Mesodermal cell (in vitro differentiated cells): ENCODE measurements around the gene MAP3K20.
"Not testable (repeated sequence)": the region's sequence is repeated elsewhere in the genome, so short reads cannot be mapped to it uniquely, and the experiment has no call there.

Experiments used
- H3K27ac ChIP-seq: 2 replicates; pipeline ENCODE4 v1.7.0; 2013; ENCODE audit warnings: mild to moderate bottlenecking, low read depth, low read length, moderate library complexity; ENCODE audit not compliant: severe bottlenecking
- H3K36me3 ChIP-seq: 2 replicates; pipeline ENCODE4 v1.7.1; 2013; ENCODE audit warnings: mild to moderate bottlenecking, low read length, moderate library complexity; ENCODE audit not compliant: control insufficient read depth, insufficient read depth
- H3K4me1 ChIP-seq: one replicate; pipeline ENCODE4 v1.7.1; 2013; ENCODE audit warnings: mild to moderate bottlenecking, low read length; ENCODE audit not compliant: insufficient read depth, control insufficient read depth, poor library complexity, severe bottlenecking
- H3K4me3 ChIP-seq: 2 replicates; pipeline ENCODE4 v1.7.0; 2013; ENCODE audit warnings: low read length, control low read depth, mild to moderate bottlenecking; ENCODE audit not compliant: insufficient read depth, poor library complexity, severe bottlenecking; ENCODE audit errors: extremely low read depth
- H3K9me3 ChIP-seq: 2 replicates; pipeline ENCODE4 v1.7.1; 2013; ENCODE audit warnings: mild to moderate bottlenecking, low read length, moderate library complexity; ENCODE audit not compliant: control insufficient read depth
- WGBS, 2 experiments: methylation state at CpG; one replicate each; pipeline ENCODE4 v1.1.5; 2013; ENCODE audit warnings: missing lambda C conversion rate in 2 of 2; ENCODE audit not compliant: insufficient coverage in 2 of 2; 5-methylcytosine and 5-hydroxymethylcytosine counted together

Gene MAP3K20

GRCh38 chr2:173037245-173038120 lies 38.2 kb upstream of the MAP3K20 start:
- H3K27ac ChIP-seq, result no peak overlapping the region
- no peaks in the 10 kb centered on the region for H3K9me3 ChIP-seq
- WGBS, 2 experiments, result 86 to 89% methylated on average over 5 to 10 of the region's 12 CpGs
- no peaks in the 10 kb centered on the region for H3K4me1 ChIP-seq
- H3K36me3 ChIP-seq, result no peaks in the 10 kb centered on the region
- no peak overlapping the region for H3K4me3 ChIP-seq

- not testable (repeated sequence) for H3K4me3 ChIP-seq, H3K4me1 ChIP-seq, H3K27ac ChIP-seq, H3K9me3 ChIP-seq, H3K36me3 ChIP-seq
- 86% methylated on average over 1 of the region's 2 CpGs; no CpG with 5 or more reads in 1 of the 2 experiments for WGBS, 2 experiments
Measured at GRCh38 chr2:173038257-173038656, 37.4 kb upstream of the MAP3K20 start.

GRCh38 chr2:173040729-173041128 lies 34.9 kb upstream of the MAP3K20 start:
- Histone ChIP-seq H3K4me3 (no peak overlapping the region), H3K36me3 (no peaks in the 10 kb centered on the region)

GRCh38 chr2:173043476-173043875 lies 32.2 kb upstream of the MAP3K20 start:
- WGBS, 2 experiments, result 93 to 100% methylated on average over 7 of the region's 8 CpGs
- Histone ChIP-seq H3K36me3 (no peaks in the 10 kb centered on the region), H3K4me1 (peaks cover 5% of the 10 kb centered on the region), H3K4me3 (no peak overlapping the region), H3K9me3 (no peaks in the 10 kb centered on the region), H3K27ac (no peak overlapping the region)

More at GRCh38 chr2:173040729-173041128, 34.9 kb upstream of the MAP3K20 start:
- Histone ChIP-seq H3K27ac (no peak overlapping the region), H3K9me3 (no peaks in the 10 kb centered on the region), H3K4me1 (no peaks in the 10 kb centered on the region)

GRCh38 chr2:173043897-173044519 lies 31.6 kb upstream of the MAP3K20 start:
- H3K27ac ChIP-seq, result no peak overlapping the region
- no peaks in the 10 kb centered on the region for H3K36me3 ChIP-seq
- no peak overlapping the region for H3K4me3 ChIP-seq
- H3K4me1 ChIP-seq, result peaks cover 7% of the 10 kb centered on the region
- WGBS, 2 experiments, result 95 to 97% methylated on average over 9 to 10 of the region's 13 CpGs
- no peaks in the 10 kb centered on the region for H3K9me3 ChIP-seq

GRCh38 chr2:173044686-173045085 lies 31.0 kb upstream of the MAP3K20 start:
- H3K36me3 ChIP-seq, result no peaks in the 10 kb centered on the region
- no peaks in the 10 kb centered on the region for H3K9me3 ChIP-seq
- WGBS, 2 experiments, result 88 to 91% methylated on average over 9 of the region's 10 CpGs
- no peak overlapping the region for H3K27ac ChIP-seq
- peaks cover 13% of the 10 kb centered on the region for H3K4me1 ChIP-seq
- H3K4me3 ChIP-seq, result no peak overlapping the region

GRCh38 chr2:173045181-173045580 lies 30.5 kb upstream of the MAP3K20 start:
- no peaks in the 10 kb centered on the region for H3K9me3 ChIP-seq
- peaks cover 13% of the 10 kb centered on the region for H3K4me1 ChIP-seq
- no peak overlapping the region for H3K4me3 ChIP-seq
- 100% methylated on average over 1 of the region's 2 CpGs for WGBS, 2 experiments
- no peak overlapping the region for H3K27ac ChIP-seq
- no peaks in the 10 kb centered on the region for H3K36me3 ChIP-seq

GRCh38 chr2:173048522-173048896 lies 27.1 kb upstream of the MAP3K20 start:
- Histone ChIP-seq H3K4me1 (peaks cover 19% of the 10 kb centered on the region), H3K4me3 (no peak overlapping the region), H3K36me3 (no peaks in the 10 kb centered on the region), H3K9me3 (no peaks in the 10 kb centered on the region), H3K27ac (peak overlapping the region; percentile 60)
- 100% methylated on average over 2 to 3 of the region's 3 CpGs for WGBS, 2 experiments

- 100% methylated on average over 1 of the region's 4 CpGs; no CpG with 5 or more reads in 1 of the 2 experiments for WGBS, 2 experiments
- Histone ChIP-seq H3K4me3 (no peak overlapping the region), H3K36me3 (no peaks in the 10 kb centered on the region), H3K27ac (peak overlapping the region; percentile 60), H3K9me3 (no peaks in the 10 kb centered on the region), H3K4me1 (peaks cover 24% of the 10 kb centered on the region)
Measured at GRCh38 chr2:173048897-173049661, 26.6 kb upstream of the MAP3K20 start.

- no peak overlapping the region for H3K4me3 ChIP-seq
- peaks cover 27% of the 10 kb centered on the region for H3K4me1 ChIP-seq
- no peak overlapping the region for H3K27ac ChIP-seq
- WGBS, 2 experiments, result 100% methylated on average over 1 of the region's 3 CpGs; no CpG with 5 or more reads in 1 of the 2 experiments
- H3K36me3 ChIP-seq, result no peaks in the 10 kb centered on the region
- no peaks in the 10 kb centered on the region for H3K9me3 ChIP-seq
Measured at GRCh38 chr2:173049831-173050230, 25.8 kb upstream of the MAP3K20 start.
